HUDEP-2 (cell line): ENCODE results near the gene GSC2.

ENCODE experiments used
- DNase-seq, 76 experiments: peaks; one replicate each; lab custom pipeline; 2025; ENCODE audit not compliant: unreplicated experiment in 76 of 76; lab: John Stamatoyannopoulos, UW

GSC2 gene, protein sequence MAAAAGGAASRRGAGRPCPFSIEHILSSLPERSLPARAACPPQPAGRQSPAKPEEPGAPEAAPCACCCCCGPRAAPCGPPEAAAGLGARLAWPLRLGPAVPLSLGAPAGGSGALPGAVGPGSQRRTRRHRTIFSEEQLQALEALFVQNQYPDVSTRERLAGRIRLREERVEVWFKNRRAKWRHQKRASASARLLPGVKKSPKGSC

DNA sequence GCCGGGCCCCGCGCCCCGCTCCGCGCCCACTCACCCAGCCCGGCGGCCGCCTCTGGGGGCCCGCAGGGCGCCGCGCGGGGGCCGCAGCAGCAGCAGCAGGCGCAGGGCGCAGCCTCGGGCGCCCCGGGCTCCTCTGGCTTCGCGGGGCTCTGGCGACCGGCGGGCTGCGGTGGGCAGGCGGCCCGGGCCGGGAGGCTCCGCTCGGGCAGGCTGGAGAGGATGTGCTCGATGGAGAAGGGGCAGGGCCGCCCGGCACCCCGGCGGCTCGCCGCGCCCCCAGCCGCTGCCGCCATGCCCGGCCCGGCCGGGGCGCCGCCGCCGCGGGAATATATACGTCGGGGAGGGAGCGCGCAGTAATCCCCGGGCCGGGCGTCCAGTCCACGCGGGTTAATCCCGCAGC, at the start of gene GSC2:
TSS of gene GSC2 (minus strand) at position 302 of the 400 bp plus-strand sequence. CDS start at position 293, 9 bp downstream.
- DNase-seq: no peak

DNA sequence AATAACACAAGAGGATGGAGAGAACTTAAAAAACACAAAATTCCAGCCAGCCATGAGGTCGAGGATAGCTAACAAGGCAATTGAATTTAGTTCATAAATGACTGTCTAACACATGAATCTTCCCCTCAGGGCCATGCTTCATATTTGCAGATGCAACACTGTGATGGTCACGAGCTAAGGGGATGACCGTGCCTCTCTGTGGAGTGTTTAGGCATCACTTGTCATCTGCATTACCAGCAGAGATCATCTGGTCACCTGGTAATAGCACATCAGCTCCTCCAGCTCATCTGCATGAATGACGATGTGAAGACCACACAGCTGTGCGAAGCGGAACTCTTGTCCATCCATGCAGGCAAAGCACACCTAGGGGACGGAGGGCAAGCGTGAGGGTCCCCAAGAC, 49.4 kb upstream of the GSC2 start:
- no peak for DNase-seq

DNA sequence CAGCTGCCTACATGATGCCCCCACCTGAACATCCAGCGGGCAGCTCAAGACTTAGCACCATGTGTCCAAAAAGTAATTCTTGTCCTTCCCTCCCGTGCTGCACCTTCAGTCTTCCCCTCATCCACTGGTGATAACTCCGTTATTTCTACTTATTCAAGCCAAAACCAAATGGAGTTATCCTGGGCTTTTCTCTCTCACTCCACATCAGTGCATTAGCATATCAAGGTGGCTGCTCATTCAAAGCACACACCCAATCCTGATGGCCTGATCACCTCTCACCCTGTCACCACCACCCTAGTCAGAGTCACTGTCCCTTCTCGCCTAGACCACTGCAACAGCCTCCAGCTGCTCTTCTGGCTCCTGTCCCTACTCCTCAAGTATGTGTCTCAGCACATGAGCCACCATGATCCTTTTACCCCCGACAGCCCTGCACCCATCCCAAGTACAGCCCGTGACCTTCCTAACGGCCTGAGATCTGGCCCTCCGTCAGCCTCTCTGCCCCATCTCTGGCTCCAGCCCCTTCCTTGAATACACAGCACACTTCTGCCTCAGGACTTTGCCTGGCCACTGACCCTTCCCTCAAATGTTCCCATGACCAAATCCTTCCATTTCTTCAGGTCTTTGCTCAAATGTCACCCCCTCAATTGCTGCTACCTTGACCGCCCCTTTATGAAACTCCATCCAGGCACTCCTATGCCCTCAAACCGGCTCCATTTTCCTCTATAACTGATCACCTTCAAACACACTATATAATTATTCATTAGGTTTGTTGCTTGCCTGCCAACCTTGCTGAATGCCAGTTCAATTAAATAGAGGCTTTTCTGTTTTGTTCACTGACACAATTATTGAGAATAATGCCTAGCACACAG, 48.1 kb upstream of the GSC2 start:
- DNase-seq: no peak

DNA sequence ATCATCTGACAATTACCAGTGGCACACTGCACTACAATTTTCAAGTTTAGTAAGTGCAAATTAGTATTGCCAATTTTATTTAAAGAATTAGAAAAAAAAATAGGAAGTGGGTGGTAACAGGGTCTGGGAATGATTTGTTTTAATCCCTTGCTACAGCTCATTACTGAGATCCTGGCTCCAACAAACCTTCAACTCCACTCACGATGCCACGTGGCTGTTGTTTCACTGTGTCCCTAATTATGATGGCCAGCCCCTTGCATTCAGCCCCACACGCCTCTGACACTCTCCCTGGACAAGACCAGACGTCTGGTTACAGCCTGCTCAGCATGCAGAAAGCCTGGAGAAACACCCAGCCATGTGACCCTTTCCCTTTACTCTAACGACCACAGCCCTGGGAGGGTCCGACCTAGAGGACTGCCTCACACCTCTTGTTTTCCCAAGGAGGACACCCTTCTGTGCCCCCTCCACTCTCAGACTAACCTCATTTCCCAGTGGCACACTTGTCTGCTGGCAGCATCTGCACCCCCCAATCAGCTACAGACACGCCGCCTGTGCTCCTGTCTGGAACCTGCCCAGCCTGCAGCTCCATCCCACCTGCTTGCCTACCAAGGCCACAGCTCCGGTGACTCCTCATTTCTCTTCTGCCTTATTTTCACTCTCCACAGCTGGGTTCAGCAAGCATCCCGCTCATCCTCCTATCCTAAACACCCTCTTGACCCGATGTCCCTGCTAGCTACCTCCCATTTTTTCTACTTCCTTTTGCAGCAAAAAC, 46.9 kb upstream of the GSC2 start:
- no peak for DNase-seq

DNA sequence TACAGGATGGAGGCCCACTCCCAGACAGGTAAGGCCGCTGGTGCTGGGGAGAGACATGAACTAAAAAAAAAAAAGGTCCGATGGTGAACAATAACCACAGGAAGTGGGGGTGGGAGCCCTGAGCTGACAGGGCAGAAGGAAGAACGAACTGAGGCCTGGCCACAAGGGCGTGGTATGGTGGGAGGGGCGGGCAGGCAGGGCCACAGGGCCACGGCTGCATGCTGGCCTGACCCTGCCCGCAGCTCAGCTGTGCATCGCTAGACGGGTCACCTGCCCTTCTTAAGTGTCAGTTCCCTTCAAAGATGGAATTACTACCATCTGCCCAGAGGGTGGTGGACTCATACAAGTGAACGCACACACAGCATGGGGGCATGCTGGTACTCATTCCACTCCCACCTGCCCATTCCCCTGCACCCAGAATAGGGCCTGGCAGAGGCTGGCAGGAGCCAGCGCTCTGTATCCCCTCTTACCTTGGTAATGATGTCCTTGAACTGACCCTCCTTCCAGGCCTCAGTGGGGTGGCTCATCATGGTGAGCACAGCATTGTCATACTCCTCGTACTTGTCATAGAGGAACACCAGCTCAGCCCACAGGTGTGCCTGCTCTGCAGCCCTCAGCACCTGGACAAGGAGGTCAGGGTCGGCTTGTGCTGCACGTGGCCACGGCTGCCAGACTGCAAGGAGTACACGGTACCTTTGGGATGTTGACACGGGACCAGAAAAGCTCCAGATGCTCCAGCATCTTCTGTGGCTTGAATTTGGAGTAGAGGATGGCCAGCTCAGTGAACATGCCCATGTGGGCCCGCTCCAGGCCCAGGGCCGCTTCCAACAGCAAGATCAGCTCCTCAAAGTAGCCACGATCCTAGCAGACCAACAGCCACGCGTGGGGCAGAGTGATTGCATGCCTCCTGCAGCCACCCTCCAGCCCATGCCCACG, 46.0 kb upstream of the GSC2 start:
- DNase-seq: no peak

DNA sequence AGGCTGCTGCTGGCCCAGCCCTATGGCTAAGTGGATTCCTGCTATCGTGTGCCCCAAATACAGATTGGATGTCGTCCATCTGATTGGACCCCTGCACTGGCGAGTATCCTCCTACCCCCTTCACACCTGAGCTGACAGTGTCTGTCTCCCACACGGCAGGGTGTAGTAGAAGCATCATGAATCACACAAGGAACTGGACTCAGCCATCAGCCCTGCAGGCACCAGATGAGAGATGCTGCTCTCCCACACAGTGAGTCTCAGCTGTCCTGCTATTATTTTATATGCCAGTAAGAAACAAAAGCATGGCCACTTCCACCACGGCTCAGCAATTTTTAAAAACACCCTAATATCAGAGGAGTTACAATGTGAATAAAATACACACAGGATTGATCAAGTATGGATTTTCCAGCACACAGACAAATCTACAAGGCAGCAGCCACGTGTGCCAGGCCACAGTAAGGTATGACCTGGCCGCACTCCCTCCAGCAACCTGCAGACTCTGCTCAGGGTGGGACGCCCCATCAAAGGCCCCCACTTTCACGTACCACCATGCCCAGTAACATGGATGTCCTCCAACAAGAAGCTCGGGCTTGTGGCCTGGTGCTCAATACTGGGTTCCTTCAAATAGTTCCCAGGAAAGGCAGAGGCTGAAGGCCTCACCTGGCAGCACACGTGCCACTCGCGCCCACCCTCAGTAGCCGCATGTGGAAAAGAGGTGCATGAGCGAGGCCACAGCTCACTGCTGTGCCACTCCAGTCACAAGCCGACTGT, 44.9 kb upstream of the GSC2 start:
- DNase-seq: no peak

DNA sequence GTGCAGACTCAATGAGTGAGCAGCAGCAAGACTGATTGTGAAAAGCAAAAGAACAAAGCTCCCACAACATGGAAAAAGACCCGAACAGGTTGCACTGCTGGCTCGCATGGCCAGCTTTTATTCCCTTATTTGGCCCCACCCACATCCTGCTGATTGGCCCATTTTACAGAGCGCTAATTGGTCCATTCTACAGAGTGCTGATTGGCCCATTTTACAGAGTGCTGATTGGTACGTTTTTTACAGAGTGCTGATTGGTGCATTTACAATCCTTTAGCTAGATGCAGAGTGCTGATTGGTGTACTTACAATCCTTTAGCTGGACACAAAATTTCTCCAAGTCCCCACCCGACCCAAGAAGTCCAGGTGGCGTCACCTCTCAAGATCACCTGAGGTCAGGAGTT, 43.8 kb upstream of the GSC2 start:
- no peak for DNase-seq

DNA sequence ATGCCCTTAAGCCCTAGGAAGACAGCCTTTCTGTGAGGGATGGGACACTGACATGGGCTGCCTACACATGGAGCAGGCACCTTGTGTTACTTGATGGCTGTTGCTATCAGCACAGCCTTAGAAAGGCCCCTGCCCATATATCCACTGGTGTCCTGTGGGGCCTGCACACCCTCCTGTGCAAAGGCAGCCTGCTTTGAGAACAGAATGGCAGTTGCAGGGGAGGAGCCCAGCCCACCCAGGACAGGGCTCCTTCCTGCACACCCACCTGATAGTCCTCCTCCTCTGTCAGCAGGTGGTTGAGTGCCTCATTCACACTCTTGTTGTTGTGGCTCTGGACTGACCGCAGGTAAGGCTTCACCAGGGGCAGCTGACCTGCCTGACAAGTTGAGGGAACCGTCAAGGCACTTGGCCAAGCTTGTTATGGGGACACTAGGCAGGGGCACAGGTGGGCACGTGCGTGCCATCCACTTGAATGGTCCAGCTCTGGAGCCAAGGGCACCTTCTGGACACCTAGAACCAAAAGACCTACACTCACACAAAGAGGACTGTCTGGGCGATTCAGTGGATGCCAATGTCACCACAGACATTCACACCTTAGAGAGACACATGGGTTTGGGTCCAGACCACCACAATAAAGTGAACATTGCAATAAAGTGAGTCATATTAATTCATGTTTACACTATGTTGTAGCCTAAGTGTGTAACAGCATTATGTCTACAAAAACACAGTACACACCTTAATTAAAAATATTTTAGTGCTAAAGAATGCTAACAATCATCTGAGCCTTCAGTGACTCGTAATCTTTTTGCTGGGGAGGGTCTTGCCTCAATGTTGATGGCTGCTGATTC, 37.8 kb upstream of the GSC2 start:
- DNase-seq: no peak

DNA sequence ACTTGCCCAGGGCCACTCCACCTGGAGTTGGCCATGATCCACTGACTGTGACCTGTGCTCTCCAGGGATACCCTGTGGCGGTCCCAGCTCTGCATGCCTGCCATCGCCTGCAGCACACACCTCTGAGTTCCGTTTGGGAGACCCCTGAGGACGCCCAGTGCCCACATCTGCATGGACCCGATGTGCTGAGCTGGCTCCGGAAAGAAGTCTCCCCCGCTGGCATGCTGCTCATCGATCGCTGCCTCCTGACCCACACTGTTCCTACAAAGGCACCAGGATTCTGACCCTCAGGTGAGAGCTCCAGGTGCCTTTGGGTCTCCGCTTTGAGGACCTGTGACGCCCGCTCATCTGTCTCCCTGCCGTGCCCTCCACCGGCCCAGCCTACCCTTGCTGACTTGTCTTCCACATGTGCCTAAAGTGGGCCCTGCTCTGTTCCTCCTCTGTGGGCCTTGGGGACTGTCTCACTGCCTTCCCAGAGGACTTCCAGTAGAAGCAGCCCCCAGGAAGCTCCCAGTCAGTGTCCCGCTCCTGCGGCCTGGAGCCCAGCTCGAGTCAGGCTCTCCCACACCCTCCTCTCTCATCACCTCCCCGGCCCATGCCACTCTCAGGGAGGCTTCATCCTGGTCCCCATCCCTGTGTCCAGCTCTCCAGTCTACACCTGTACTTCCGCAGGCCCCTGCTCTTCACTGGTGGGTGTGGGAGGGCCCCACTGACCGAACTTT, 34.3 kb upstream of the GSC2 start:
- no peak for DNase-seq

DNA sequence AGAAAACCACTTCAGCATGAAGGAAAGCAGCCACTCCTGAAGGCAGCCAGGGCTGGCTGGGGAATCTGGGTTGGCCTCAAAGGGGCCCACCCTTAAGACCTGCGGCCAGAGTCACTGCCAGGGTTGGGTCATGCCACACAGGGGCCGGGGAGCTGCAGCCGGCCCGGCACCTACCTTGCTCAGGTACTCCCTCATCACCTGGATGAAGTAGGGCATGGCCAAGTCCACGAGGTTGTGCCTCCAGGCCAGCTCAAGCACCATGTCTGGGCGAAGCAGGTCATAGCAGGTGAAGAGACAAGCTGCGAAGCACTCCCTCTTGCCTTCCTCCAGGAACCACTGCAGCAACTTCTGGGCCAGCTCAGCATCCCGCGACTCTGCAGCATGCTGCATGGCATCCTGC, 33.1 kb upstream of the GSC2 start:
- DNase-seq: no peak

DNA sequence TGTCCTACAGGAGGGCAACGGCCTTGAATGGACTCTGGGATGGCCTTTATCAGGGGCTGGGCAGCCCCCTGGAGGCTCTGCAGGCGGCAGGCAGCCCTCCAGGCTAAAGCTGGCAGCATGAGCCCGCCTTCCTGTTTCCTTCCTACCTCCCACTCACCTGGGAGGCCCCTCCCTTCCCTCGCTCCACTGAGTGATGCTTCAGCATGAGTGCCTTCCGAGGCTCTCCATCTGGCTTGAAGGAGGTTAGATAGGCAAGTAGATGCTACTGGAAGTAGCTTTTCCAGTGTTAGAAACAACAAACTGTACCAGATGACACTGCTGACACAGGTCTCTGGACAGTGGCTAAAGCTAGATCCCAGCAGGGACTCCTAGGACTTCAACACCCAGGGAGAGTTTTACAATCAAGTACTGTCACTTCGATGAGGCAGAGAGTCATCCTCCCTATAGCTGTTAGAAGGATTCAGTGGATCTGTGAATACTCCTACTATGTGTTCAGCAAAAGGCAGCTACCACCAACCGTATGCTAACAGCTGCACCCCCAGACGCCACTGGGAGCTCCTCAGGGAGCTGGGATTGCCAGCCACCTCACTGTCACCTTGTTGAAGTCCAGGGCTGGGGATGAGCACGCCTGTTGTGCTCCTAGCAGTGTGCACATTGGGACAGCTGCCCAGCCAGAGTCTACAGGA, 32.5 kb upstream of the GSC2 start:
- no peak for DNase-seq

DNA sequence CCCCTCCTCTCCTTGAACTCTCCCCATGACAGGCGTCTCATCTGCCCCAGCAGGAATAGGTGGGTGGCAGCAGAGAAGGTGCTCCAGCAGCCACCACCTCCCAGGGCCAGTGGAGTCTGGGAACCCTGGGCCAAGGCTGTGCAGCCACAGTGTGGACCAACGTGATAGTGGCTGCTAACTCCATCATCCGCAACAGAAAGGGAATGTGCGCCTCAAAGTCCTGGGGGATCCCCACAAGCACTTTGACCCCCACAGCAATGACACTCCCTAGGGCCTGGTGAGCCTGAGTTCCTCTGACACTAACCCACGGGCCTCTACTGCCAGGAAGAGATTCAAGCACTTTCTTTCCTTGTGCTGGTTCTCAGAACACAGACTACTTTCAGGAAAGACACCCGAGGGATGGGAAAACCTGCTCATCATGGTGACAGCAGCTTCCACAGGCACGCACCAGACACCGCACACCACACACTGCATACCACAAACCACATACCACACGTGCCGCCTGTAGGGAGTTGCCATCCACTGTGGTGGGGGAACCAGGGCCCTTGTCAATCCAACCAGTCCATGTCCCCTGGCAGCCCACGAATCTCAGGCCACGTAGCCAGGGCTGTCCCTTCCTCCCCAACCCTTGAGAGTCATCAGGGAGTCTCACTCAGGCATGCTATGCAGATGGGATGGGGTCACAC, 31.8 kb upstream of the GSC2 start:
- no peak for DNase-seq

DNA sequence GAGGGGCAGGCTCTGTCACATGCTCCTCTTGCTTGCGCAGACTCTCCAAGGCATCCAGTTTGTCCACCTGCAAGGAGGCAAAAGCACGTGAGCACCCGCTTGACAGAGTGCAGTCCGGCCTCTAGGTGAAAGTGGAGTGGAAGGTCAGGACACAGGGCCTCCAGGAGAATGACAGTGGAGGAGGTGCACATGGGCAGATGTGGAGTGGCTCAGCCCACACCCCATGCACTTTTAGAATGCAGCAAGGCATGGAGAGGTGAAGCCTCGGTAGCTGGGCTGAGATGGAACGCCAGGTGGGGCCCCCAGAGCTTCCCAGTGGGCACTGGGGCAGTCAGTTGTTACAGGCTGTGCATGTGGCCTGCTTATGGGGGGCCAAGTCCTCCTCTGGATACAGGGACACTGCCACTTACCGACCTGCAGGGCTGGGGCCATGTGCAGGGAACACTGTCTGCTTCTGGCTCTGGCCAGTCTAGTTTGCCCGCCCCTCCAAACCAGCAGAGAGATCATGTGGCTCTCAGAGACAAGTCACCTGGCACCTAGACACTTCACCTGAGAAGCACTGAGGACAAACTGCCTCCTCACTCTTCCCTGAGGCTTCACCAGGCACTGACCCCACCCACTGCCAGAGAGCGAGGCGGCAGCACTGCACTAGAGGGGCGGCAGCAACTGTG, 30.8 kb upstream of the GSC2 start:
- no peak for DNase-seq

DNA sequence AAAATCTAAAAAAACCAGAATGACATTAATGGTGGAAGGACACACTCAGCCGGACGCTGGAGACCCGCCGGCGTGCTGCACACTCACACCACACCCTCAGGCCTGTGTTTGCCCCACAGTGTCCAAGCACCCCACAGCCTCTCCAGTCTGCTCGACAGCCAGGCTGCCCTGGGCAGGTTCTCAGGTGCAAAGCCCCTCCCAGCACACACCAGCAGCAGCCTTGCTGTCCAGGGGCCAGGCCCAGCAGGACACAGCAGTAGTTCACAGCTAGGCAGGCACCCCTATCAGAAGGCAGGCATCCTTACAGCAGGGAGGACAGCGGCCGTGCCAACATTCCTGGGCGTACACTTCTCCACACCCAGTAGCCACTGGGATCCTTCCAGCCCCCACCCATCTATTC, 30.1 kb upstream of the GSC2 start:
- no peak for DNase-seq

DNA sequence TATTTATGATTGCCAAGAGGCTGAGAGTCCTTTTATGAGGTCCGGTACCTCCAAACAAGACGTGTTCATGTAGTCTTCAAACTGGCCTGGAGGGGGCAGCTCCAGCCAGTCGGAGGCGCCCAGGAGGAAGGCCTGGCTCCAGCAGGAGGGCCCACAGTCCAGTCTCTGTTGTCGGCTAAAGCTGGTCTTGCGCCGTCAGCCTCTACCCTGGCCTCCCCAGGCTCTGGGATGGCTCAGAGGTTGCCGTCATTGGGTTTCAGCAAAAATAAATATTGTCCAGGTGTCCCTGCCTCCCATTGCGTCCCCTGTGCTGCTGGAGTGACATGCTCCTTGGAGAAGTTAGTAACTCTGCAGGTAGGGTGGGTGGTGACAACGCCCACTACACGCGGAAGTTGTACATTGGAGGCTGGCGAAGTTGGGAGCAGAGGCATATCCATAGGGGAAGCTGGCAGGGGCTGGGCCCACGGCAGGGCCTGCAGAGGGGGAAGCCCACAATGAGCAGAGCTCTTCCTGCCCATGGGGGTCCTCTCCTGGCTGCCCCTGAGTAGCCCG, 29.5 kb upstream of the GSC2 start:
- DNase-seq: peak in 68 of 76 experiments; percentile 8 to 75 (median 51)
